H1 (cell line): ENCODE results near the gene PRRC2A. TPM values are rescaled to one million over a fixed set of nuclear protein-coding genes. Genes with fewer than 3 reads are reported as not detected.

ENCODE experiments used
- BRCA1 ChIP-seq: IDR thresholded peaks from 2 replicates; pipeline ENCODE4 v1.6.1; 2012; ENCODE audit warnings: low read depth, low read length, improper control_type of control experiment
- CBX5 ChIP-seq: fragments of 300-800, 300-1000 bp; sonication (generic); IDR thresholded peaks from 2 replicates; pipeline ENCODE4 v1.7.1; 2016; ENCODE audit warnings: antibody characterized with exemption, low read length, low read depth
- CBX8 ChIP-seq: fragments of 300-800, 300-1000 bp; sonication (generic); IDR thresholded peaks from 2 replicates; pipeline ENCODE4 v1.7.1; 2016; ENCODE audit warnings: low read depth, low read length, borderline replicate concordance
- CTBP2 ChIP-seq: IDR thresholded peaks from 2 replicates; pipeline ENCODE4 v1.7.0; 2011; ENCODE audit warnings: borderline replicate concordance, mild to moderate bottlenecking, moderate library complexity, mixed read lengths, low read length; ENCODE audit not compliant: insufficient read depth, insufficient read length
- GABPA ChIP-seq: IDR thresholded peaks from 2 replicates; pipeline ENCODE4 v1.6.1; 2011; ENCODE audit warnings: mild to moderate bottlenecking, low read length, moderate library complexity, borderline replicate concordance; ENCODE audit not compliant: insufficient read depth
- HDAC6 ChIP-seq: IDR thresholded peaks from one replicate; pipeline ENCODE4 v1.7.1; 2012; ENCODE audit warnings: low read depth, mild to moderate bottlenecking, inconsistent platforms, low read length, moderate library complexity
- KDM5A ChIP-seq: fragments of 200-600 bp; IDR thresholded peaks from 2 replicates; pipeline ENCODE4 v1.7.1; 2012; ENCODE audit warnings: mild to moderate bottlenecking, low read length, inconsistent platforms, mixed read lengths
- MAFK ChIP-seq: IDR thresholded peaks from 2 replicates; pipeline ENCODE4 v1.6.1; 2012; ENCODE audit warnings: low read depth, mild to moderate bottlenecking, improper control_type of control experiment, low read length
- NRF1 ChIP-seq: IDR thresholded peaks from 2 replicates; pipeline ENCODE4 v1.6.1; 2011; ENCODE audit warnings: mild to moderate bottlenecking, low read depth, low read length, improper control_type of control experiment
- PHF8 ChIP-seq: fragments of 200-600 bp; sonication (generic); conservative IDR thresholded peaks from 2 replicates; pipeline ENCODE4 v1.7.1; 2012; ENCODE audit warnings: low read depth, mild to moderate bottlenecking, inconsistent platforms, low read length, moderate library complexity
- POLR2A ChIP-seq, 2 experiments: IDR thresholded peaks; 1 replicate in 1 of 2; 2 replicates in 1 of 2; pipeline ENCODE4 v1.6.1; 2011; ENCODE audit warnings: low read depth in 2 of 2, low read length in 2 of 2, mild to moderate bottlenecking in 2 of 2; ENCODE audit errors: control extremely low read depth in 1 of 2
- POU5F1 ChIP-seq: IDR thresholded peaks from 2 replicates; pipeline ENCODE4 v1.6.1; 2011; ENCODE audit warnings: low read depth, mild to moderate bottlenecking, low read length, moderate library complexity
- RAD21 ChIP-seq, 2 experiments: IDR thresholded peaks in 1 of 2; conservative IDR thresholded peaks in 1 of 2; 2 replicates each; pipeline ENCODE4 v1.6.1; 2011; ENCODE audit warnings: low read depth in 2 of 2, low read length in 2 of 2, improper control_type of control experiment in 1 of 2, inconsistent platforms in 1 of 2, mild to moderate bottlenecking in 1 of 2, moderate library complexity in 1 of 2
- RBBP5 ChIP-seq: IDR thresholded peaks from 2 replicates; pipeline ENCODE4 v1.7.1; 2012; ENCODE audit warnings: low read depth, mild to moderate bottlenecking, inconsistent platforms, low read length, moderate library complexity, borderline replicate concordance
- RNF2 ChIP-seq: fragments of 200-900, 300-1000 bp; sonication (generic); IDR thresholded peaks from 2 replicates; pipeline ENCODE4 v1.7.1; 2016; ENCODE audit warnings: borderline replicate concordance, low read depth, mild to moderate bottlenecking, antibody characterized with exemption, low read length; ENCODE audit not compliant: poor library complexity, severe bottlenecking; ENCODE audit errors: missing control alignments
- RXRA ChIP-seq: IDR thresholded peaks from 2 replicates; pipeline ENCODE4 v1.6.1; 2011; ENCODE audit warnings: low read depth, mild to moderate bottlenecking, low read length, moderate library complexity; ENCODE audit not compliant: insufficient read depth
- SP2 ChIP-seq: IDR thresholded peaks from 2 replicates; pipeline ENCODE4 v1.6.1; 2012; ENCODE audit warnings: mild to moderate bottlenecking, low read length, inconsistent platforms
- SP4 ChIP-seq: IDR thresholded peaks from 2 replicates; pipeline ENCODE4 v1.6.1; 2012; ENCODE audit warnings: low read length, inconsistent platforms
- SRF ChIP-seq: IDR thresholded peaks from 2 replicates; pipeline ENCODE4 v1.6.1; 2011; ENCODE audit warnings: mild to moderate bottlenecking, low read depth, low read length, moderate library complexity
- TAF1 ChIP-seq: IDR thresholded peaks from 2 replicates; pipeline ENCODE4 v1.6.1; 2011; ENCODE audit warnings: mild to moderate bottlenecking, low read depth, low read length
- TBP ChIP-seq: IDR thresholded peaks from 2 replicates; pipeline ENCODE4 v1.6.1; 2011; ENCODE audit warnings: low read depth, low read length, improper control_type of control experiment
- ZNF274 ChIP-seq: IDR thresholded peaks from 2 replicates; pipeline ENCODE4 v1.7.0; 2012; ENCODE audit warnings: low read length, borderline replicate concordance; ENCODE audit errors: extremely low read depth
- polyA plus RNA-seq, 7 experiments: library from polyadenylated mRNA; depleted of rRNA in 3 of 7; stranded (reverse) in 5 of 7; unstranded in 2 of 7; fragments of >200 nt in 5 of 7; fragments of 200-250 nt in 2 of 7; gene quantifications; 1 replicate in 5 of 7; 2 replicates in 1 of 7; 4 replicates in 1 of 7; pipeline versions ENCODE4 v1.2.1 to v1.2.3, GENCODE V29; 2011 to 2013; ENCODE audit warnings: missing spikeins in 2 of 7, mixed read lengths in 2 of 7
- total RNA-seq: library from RNA; stranded (reverse); fragmentation: NEBNext Ultra II Directional; extraction: Animal tissue kit (Norgen Biotek cat#: 25700); gene quantifications from 2 replicates; pipeline ENCODE4 v1.2.1, GENCODE V29; 2021
- TF ChIP-seq, protein P1 (sequence below): IDR thresholded peaks from 2 replicates; pipeline ENCODE4 v1.6.1; 2012; ENCODE audit warnings: low read length, inconsistent platforms

PRRC2A gene
- total and polyA plus RNA-seq, 2 of the 8 experiments (the other 6 are each of a cell fraction or from before 2014, with no cell fraction given): 118 to 300 TPM

DNA sequence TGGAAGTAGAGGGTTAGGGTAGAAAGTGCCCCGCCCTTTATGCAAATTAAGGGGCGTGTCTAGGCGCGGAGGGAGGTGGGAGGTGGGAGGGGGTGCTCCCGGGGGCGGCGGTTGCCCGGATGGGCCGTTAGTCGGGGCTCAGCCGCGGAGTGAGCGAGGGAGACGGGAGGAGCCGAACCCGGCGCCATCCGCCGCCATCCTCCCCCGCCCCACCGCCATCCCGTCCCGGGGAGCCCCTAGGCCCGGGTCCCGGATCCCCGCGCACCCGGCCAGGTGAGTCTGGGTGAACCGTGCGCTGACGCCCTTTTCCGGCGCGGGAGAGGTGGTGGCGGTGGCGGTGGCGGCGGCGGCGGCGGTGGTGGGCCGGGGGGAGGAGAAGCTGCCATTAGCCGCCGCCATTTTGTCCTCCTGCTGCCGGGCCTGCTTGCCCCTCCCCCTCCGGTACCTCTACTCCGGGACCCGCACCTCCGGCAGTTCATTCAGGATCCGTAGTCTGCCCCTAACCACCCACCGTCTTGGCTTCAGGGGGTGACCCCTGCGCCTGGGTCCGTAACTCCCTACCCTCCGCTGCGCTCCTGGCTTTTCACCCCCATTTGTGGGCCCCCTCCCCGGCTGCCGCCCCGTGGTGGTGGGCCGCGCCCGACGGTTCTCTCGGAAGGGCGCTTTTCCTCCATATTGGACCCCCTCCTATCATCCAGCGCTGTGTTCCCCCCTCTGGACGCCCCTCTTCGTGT lies at the start of gene PRRC2A (continued):
- TF ChIP-seq CTBP2 (no peak), RNF2 (no peak), MAFK (no peak), HDAC6 (no peak), TAF1 (peak; percentile 97), ZNF274 (no peak), KDM5A (0 out of 2 replicates have a peak, but pooled peaks have one; percentile 20), POLR2A (IDR thresholded peaks at IDR 0.05; ENCODE audit: control extremely low read depth in 1 of 2, low read depth in 2 of 2, low read length in 2 of 2) (peak; percentile 75 to 83), CBX8 (no peak), NRF1 (no peak), TBP (peak; percentile 92; the same call in 1 of the 2 replicates), SRF (no peak), SP2 (no peak), RAD21 (IDR thresholded peaks at IDR 0.05 in 1 of 2, conservative IDR thresholded peaks at IDR 0.05 in 1 of 2; ENCODE audit: low read depth in 2 of 2, low read length in 2 of 2) (no peak), BRCA1 (no peak), CBX5 (no peak), RBBP5 (0 out of 2 replicates have a peak, but pooled peaks have one; percentile 30), RXRA (no peak), SP4 (no peak; the same call in 1 of the 2 replicates), POU5F1 (no peak), PHF8 (peak; percentile 69), GABPA (no peak)
- TF ChIP-seq, protein P1, sequence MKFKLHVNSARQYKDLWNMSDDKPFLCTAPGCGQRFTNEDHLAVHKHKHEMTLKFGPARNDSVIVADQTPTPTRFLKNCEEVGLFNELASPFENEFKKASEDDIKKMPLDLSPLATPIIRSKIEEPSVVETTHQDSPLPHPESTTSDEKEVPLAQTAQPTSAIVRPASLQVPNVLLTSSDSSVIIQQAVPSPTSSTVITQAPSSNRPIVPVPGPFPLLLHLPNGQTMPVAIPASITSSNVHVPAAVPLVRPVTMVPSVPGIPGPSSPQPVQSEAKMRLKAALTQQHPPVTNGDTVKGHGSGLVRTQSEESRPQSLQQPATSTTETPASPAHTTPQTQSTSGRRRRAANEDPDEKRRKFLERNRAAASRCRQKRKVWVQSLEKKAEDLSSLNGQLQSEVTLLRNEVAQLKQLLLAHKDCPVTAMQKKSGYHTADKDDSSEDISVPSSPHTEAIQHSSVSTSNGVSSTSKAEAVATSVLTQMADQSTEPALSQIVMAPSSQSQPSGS: no peak
